ENCODE results near the gene PAXIP1.

DNA sequence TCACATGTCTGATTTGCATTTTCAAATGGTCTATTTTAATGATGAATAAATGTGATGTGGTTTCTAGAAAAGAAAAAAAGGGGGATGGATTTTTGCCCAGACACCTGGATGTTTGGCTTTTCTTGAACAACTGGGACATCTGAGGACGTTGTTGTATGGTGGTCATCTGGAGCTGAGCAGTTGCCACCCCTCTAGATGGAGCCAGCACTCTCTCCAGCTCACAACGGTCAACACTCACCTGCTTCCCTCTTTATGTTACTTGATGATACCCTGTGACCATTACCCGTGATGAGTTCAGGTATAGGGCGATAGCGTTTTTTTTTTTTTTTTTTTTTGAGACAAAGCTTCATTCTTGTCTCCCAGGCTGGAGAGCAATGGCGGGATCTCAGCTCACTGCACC, 30.1 kb upstream of the PAXIP1 start:
- TF ChIP-seq, protein P1, sequence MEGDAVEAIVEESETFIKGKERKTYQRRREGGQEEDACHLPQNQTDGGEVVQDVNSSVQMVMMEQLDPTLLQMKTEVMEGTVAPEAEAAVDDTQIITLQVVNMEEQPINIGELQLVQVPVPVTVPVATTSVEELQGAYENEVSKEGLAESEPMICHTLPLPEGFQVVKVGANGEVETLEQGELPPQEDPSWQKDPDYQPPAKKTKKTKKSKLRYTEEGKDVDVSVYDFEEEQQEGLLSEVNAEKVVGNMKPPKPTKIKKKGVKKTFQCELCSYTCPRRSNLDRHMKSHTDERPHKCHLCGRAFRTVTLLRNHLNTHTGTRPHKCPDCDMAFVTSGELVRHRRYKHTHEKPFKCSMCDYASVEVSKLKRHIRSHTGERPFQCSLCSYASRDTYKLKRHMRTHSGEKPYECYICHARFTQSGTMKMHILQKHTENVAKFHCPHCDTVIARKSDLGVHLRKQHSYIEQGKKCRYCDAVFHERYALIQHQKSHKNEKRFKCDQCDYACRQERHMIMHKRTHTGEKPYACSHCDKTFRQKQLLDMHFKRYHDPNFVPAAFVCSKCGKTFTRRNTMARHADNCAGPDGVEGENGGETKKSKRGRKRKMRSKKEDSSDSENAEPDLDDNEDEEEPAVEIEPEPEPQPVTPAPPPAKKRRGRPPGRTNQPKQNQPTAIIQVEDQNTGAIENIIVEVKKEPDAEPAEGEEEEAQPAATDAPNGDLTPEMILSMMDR (IDR thresholded peaks at IDR 0.05 in 4 of 5, conservative IDR thresholded peaks at IDR 0.05 in 1 of 5): no peak
- TF ChIP-seq POLR2A (IDR thresholded peaks at IDR 0.05): no peak
